Adrenal gland (tissue), 5 donors: ENCODE data around the gene BCHE.

Experiments
- CTCF ChIP-seq, 6 experiments: fragments of 450-650 bp in 4 of 6; fragments of 200-600 bp in 2 of 6; sonication (generic) in 1 of 6; IDR thresholded peaks; 1 replicate in 5 of 6; 2 replicates in 1 of 6; pipeline versions ENCODE4 v1.5.1 to v1.8.0; 2016 to 2021; ENCODE audit warnings: antibody characterized with exemption in 6 of 6, mild to moderate bottlenecking in 2 of 6, moderate library complexity in 1 of 6
- POLR2A ChIP-seq, 2 donors: fragments of 450-650 bp; IDR thresholded peaks; one replicate each; pipeline ENCODE4 v1.6.1; 2017; ENCODE audit warnings: antibody characterized with exemption in 2 of 2, mild to moderate bottlenecking in 2 of 2, moderate library complexity in 1 of 2
- donor health status: DM: no; HTN: no; CAD: no.

- TF ChIP-seq CTCF (IDR thresholded peaks at IDR 0.05) (no peak), POLR2A (IDR thresholded peaks at IDR 0.05) (no peak)
These were observed 578 bp upstream of the BCHE start for GRCh38 chr3:165837801-165838200.
